ENCODE measurements around the gene TK2.

Gene TK2

GRCh38 chr16:66541388-66542355 lies 8.2 kb downstream of the TK2 start:
- no peak overlapping the region for H4K8ac ChIP-seq (ENCODE audit: low read depth, low read length)
- H2AK5ac ChIP-seq (ENCODE audit: low read length): no peak overlapping the region
- H3K4me1 ChIP-seq (ENCODE audit: control insufficient read depth, low read depth, low read length): peaks cover 1% of the 10 kb centered on the region
- no peak overlapping the region for H3K23ac ChIP-seq (ENCODE audit: low read length)
- DNase-seq: no peak
- no peaks in the 10 kb centered on the region for H3K27me3 ChIP-seq (ENCODE audit: insufficient read depth, low read length, poor library complexity)
- no peaks in the 10 kb centered on the region for H3K79me1 ChIP-seq (ENCODE audit: low read length)
- H3K4ac ChIP-seq (ENCODE audit: low read depth, low read length): no peak overlapping the region
- no peak overlapping the region for H4K5ac ChIP-seq (ENCODE audit: low read length)
- H2BK120ac ChIP-seq (ENCODE audit: low read depth, low read length): no peak overlapping the region
- no peak overlapping the region for H3K4me2 ChIP-seq (ENCODE audit: low read length)
- no CpG with 5 or more reads among the region's 18 CpGs for WGBS (ENCODE audit: extremely low coverage, insufficient coverage, low lambda C conversion rate)
- no peaks in the 10 kb centered on the region for H3K36me3 ChIP-seq (ENCODE audit: control insufficient read depth, insufficient read depth, low read length)
- no peak overlapping the region for H3K18ac ChIP-seq (ENCODE audit: low read length)
- H3K4me3 ChIP-seq (ENCODE audit: low read length): no peak overlapping the region
- H3K9ac ChIP-seq (ENCODE audit: low read length): no peak overlapping the region
- no peak overlapping the region for H2BK15ac ChIP-seq (replicated peaks; ENCODE audit: low read depth)
- H3K79me2 ChIP-seq (ENCODE audit: control insufficient read depth, insufficient read depth, low read length): no peaks in the 10 kb centered on the region
- H2BK5ac ChIP-seq (ENCODE audit: low read length): no peak overlapping the region
- no peak overlapping the region for H3K27ac ChIP-seq (ENCODE audit: low read depth, low read length)
- H3K56ac ChIP-seq (ENCODE audit: low read length): no peak overlapping the region

GRCh38 chr16:66539623-66540469 lies 10.1 kb downstream of the TK2 start:
- Histone ChIP-seq H3K56ac (ENCODE audit: low read length) (no peak overlapping the region), H3K4me2 (ENCODE audit: low read length) (no peak overlapping the region), H3K18ac (ENCODE audit: low read length) (no peak overlapping the region), H3K27ac (ENCODE audit: low read depth, low read length) (no peak overlapping the region), H3K36me3 (ENCODE audit: control insufficient read depth, insufficient read depth, low read length) (no peaks in the 10 kb centered on the region), H3K27me3 (ENCODE audit: insufficient read depth, low read length, poor library complexity) (no peaks in the 10 kb centered on the region), H3K4me3 (ENCODE audit: low read length) (no peak overlapping the region), H3K79me2 (ENCODE audit: control insufficient read depth, insufficient read depth, low read length) (no peaks in the 10 kb centered on the region), H3K79me1 (ENCODE audit: low read length) (no peaks in the 10 kb centered on the region), H4K5ac (ENCODE audit: low read length) (no peak overlapping the region), H2BK5ac (ENCODE audit: low read length) (no peak overlapping the region), H2BK15ac (replicated peaks; ENCODE audit: low read depth) (no peak overlapping the region), H3K9ac (ENCODE audit: low read length) (no peak overlapping the region), H2BK120ac (ENCODE audit: low read depth, low read length) (no peak overlapping the region), H4K8ac (ENCODE audit: low read depth, low read length) (no peak overlapping the region), H3K4me1 (ENCODE audit: control insufficient read depth, low read depth, low read length) (peaks cover 1% of the 10 kb centered on the region), H3K4ac (ENCODE audit: low read depth, low read length) (no peak overlapping the region), H2AK5ac (ENCODE audit: low read length) (no peak overlapping the region), H3K23ac (ENCODE audit: low read length) (no peak overlapping the region)
- no CpG with 5 or more reads among the region's 3 CpGs for WGBS (ENCODE audit: extremely low coverage, insufficient coverage, low lambda C conversion rate)
- no peak for DNase-seq

- Histone ChIP-seq H3K4me1 (ENCODE audit: control insufficient read depth, low read depth, low read length) (peaks cover 1% of the 10 kb centered on the region), H2BK120ac (ENCODE audit: low read depth, low read length) (no peak overlapping the region), H2BK15ac (replicated peaks; ENCODE audit: low read depth) (no peak overlapping the region), H3K56ac (ENCODE audit: low read length) (no peak overlapping the region), H3K79me2 (ENCODE audit: control insufficient read depth, insufficient read depth, low read length) (no peaks in the 10 kb centered on the region), H3K23ac (ENCODE audit: low read length) (no peak overlapping the region), H3K4me3 (ENCODE audit: low read length) (no peak overlapping the region), H3K9ac (ENCODE audit: low read length) (no peak overlapping the region), H4K8ac (ENCODE audit: low read depth, low read length) (no peak overlapping the region), H2AK5ac (ENCODE audit: low read length) (no peak overlapping the region), H3K4ac (ENCODE audit: low read depth, low read length) (no peak overlapping the region), H3K79me1 (ENCODE audit: low read length) (no peaks in the 10 kb centered on the region), H3K4me2 (ENCODE audit: low read length) (no peak overlapping the region), H3K27ac (ENCODE audit: low read depth, low read length) (no peak overlapping the region), H3K36me3 (ENCODE audit: control insufficient read depth, insufficient read depth, low read length) (no peaks in the 10 kb centered on the region), H4K5ac (ENCODE audit: low read length) (no peak overlapping the region), H2BK5ac (ENCODE audit: low read length) (no peak overlapping the region), H3K27me3 (ENCODE audit: insufficient read depth, low read length, poor library complexity) (no peaks in the 10 kb centered on the region), H3K18ac (ENCODE audit: low read length) (no peak overlapping the region)
- no peak for DNase-seq
- WGBS (ENCODE audit: extremely low coverage, insufficient coverage, low lambda C conversion rate): no CpG with 5 or more reads among the region's 5 CpGs
Observed at GRCh38 chr16:66538910-66539309, 11.0 kb downstream of the TK2 start.

GRCh38 chr16:66537236-66537635 lies 12.7 kb downstream of the TK2 start:
- Histone ChIP-seq H2BK5ac (ENCODE audit: low read length) (no peak overlapping the region), H3K4me3 (ENCODE audit: low read length) (no peak overlapping the region), H3K36me3 (ENCODE audit: control insufficient read depth, insufficient read depth, low read length) (no peaks in the 10 kb centered on the region), H3K79me2 (ENCODE audit: control insufficient read depth, insufficient read depth, low read length) (no peaks in the 10 kb centered on the region), H4K5ac (ENCODE audit: low read length) (no peak overlapping the region), H3K27me3 (ENCODE audit: insufficient read depth, low read length, poor library complexity) (no peaks in the 10 kb centered on the region), H2AK5ac (ENCODE audit: low read length) (no peak overlapping the region), H2BK15ac (replicated peaks; ENCODE audit: low read depth) (no peak overlapping the region), H2BK120ac (ENCODE audit: low read depth, low read length) (no peak overlapping the region), H3K4me1 (ENCODE audit: control insufficient read depth, low read depth, low read length) (no peaks in the 10 kb centered on the region), H3K56ac (ENCODE audit: low read length) (no peak overlapping the region), H3K4ac (ENCODE audit: low read depth, low read length) (no peak overlapping the region), H3K23ac (ENCODE audit: low read length) (no peak overlapping the region), H3K18ac (ENCODE audit: low read length) (no peak overlapping the region), H3K4me2 (ENCODE audit: low read length) (no peak overlapping the region), H4K8ac (ENCODE audit: low read depth, low read length) (no peak overlapping the region), H3K27ac (ENCODE audit: low read depth, low read length) (no peak overlapping the region), H3K79me1 (ENCODE audit: low read length) (no peaks in the 10 kb centered on the region), H3K9ac (ENCODE audit: low read length) (no peak overlapping the region)
- DNase-seq: no peak
- no CpG with 5 or more reads among the region's 2 CpGs for WGBS (ENCODE audit: extremely low coverage, insufficient coverage, low lambda C conversion rate)

GRCh38 chr16:66536525-66536924 lies 13.4 kb downstream of the TK2 start:
- no peak overlapping the region for H4K5ac ChIP-seq (ENCODE audit: low read length)
- H3K27me3 ChIP-seq (ENCODE audit: insufficient read depth, low read length, poor library complexity): no peaks in the 10 kb centered on the region
- H2AK5ac ChIP-seq (ENCODE audit: low read length): no peak overlapping the region
- H3K4me3 ChIP-seq (ENCODE audit: low read length): no peak overlapping the region
- DNase-seq: no peak
- H4K8ac ChIP-seq (ENCODE audit: low read depth, low read length): no peak overlapping the region
- H2BK5ac ChIP-seq (ENCODE audit: low read length): no peak overlapping the region
- no peaks in the 10 kb centered on the region for H3K79me2 ChIP-seq (ENCODE audit: control insufficient read depth, insufficient read depth, low read length)
- WGBS (ENCODE audit: extremely low coverage, insufficient coverage, low lambda C conversion rate): no CpG with 5 or more reads among the region's 4 CpGs
- H3K23ac ChIP-seq (ENCODE audit: low read length): no peak overlapping the region
- no peaks in the 10 kb centered on the region for H3K79me1 ChIP-seq (ENCODE audit: low read length)
- no peak overlapping the region for H2BK120ac ChIP-seq (ENCODE audit: low read depth, low read length)
- no peak overlapping the region for H2BK15ac ChIP-seq (replicated peaks; ENCODE audit: low read depth)
- H3K18ac ChIP-seq (ENCODE audit: low read length): no peak overlapping the region
- no peak overlapping the region for H3K4ac ChIP-seq (ENCODE audit: low read depth, low read length)
- no peak overlapping the region for H3K27ac ChIP-seq (ENCODE audit: low read depth, low read length)
- H3K56ac ChIP-seq (ENCODE audit: low read length): no peak overlapping the region
- no peaks in the 10 kb centered on the region for H3K4me1 ChIP-seq (ENCODE audit: control insufficient read depth, low read depth, low read length)
- no peak overlapping the region for H3K9ac ChIP-seq (ENCODE audit: low read length)
- no peaks in the 10 kb centered on the region for H3K36me3 ChIP-seq (ENCODE audit: control insufficient read depth, insufficient read depth, low read length)
- H3K4me2 ChIP-seq (ENCODE audit: low read length): no peak overlapping the region
